Measurements from ENCODE around the gene OR7D2.
A peak's percentile ranks its signal among the peaks of the same experiment; 100 is the strongest.

OR7D2 gene

GRCh38 chr19:9178901-9179300, at the start of gene OR7D2:
TSS of gene OR7D2 (plus strand) at chr19:9178979. CDS start at chr19:9185782, 6,803 bp downstream.
- CTCF ChIA-PET: no interaction called here
- TF ChIP-seq LEF1 (IDR thresholded peaks at IDR 0.05; ENCODE audit: borderline replicate concordance): no peak
- TF ChIP-seq HDGF (IDR thresholded peaks at IDR 0.05; ENCODE audit: borderline replicate concordance): no peak
- no peak for TF ChIP-seq ARNT (IDR thresholded peaks at IDR 0.05)
- no peak for TF ChIP-seq ZNF384 (IDR thresholded peaks at IDR 0.05)
- no peak for TF ChIP-seq SP1 (IDR thresholded peaks at IDR 0.05)
- TF ChIP-seq ELF4 (IDR thresholded peaks at IDR 0.05): no peak
- no peak for TF ChIP-seq TARDBP (IDR thresholded peaks at IDR 0.05)
- TF ChIP-seq BHLHE40 (IDR thresholded peaks at IDR 0.05; ENCODE audit: borderline replicate concordance): no peak
- no peak for TF ChIP-seq L3MBTL2 (conservative IDR thresholded peaks at IDR 0.05)
- no peak for TF ChIP-seq FOXM1 (IDR thresholded peaks at IDR 0.05; ENCODE audit: borderline replicate concordance)
- no peak for TF ChIP-seq FOXK2 (IDR thresholded peaks at IDR 0.05)
- no peak for TF ChIP-seq FOXA1 (IDR thresholded peaks at IDR 0.05)
- TF ChIP-seq CTBP1 (IDR thresholded peaks at IDR 0.05; ENCODE audit: borderline replicate concordance): no peak
- no peak for TF ChIP-seq PKNOX1 (IDR thresholded peaks at IDR 0.05)
- no peak for TF ChIP-seq NFRKB (IDR thresholded peaks at IDR 0.05)
- TF ChIP-seq SUZ12 (IDR thresholded peaks at IDR 0.05): no peak
- no peak for DNase-seq (ENCODE audit: extremely low spot score)
- POLR2A ChIA-PET: no interaction called here

GRCh38 chr19:9130965-9131364, 47.8 kb upstream of the OR7D2 start:
- TF ChIP-seq TARDBP (IDR thresholded peaks at IDR 0.05): no peak
- ChIA-PET CTCF (no interaction called here), POLR2A (no interaction called here)
- DNase-seq (ENCODE audit: extremely low spot score): no peak

- TF ChIP-seq NFRKB (IDR thresholded peaks at IDR 0.05) (no peak), SP1 (IDR thresholded peaks at IDR 0.05) (no peak), FOXM1 (IDR thresholded peaks at IDR 0.05; ENCODE audit: borderline replicate concordance) (no peak)
- ChIA-PET POLR2A (no interaction called here), CTCF (no interaction called here)
- DNase-seq (ENCODE audit: extremely low spot score): no peak
Observed at GRCh38 chr19:9132422-9132821, 46.4 kb upstream of the OR7D2 start.

GRCh38 chr19:9139609-9140158, 39.1 kb upstream of the OR7D2 start:
- CTCF ChIA-PET: no interaction called here
- DNase-seq (ENCODE audit: extremely low spot score): no peak
- POLR2A ChIA-PET: no interaction called here
- TF ChIP-seq ZNF384 (IDR thresholded peaks at IDR 0.05) (no peak), TARDBP (IDR thresholded peaks at IDR 0.05) (no peak), BHLHE40 (IDR thresholded peaks at IDR 0.05; ENCODE audit: borderline replicate concordance) (no peak), FOXK2 (IDR thresholded peaks at IDR 0.05) (no peak), SP1 (IDR thresholded peaks at IDR 0.05) (no peak), ARNT (IDR thresholded peaks at IDR 0.05) (no peak), CTBP1 (IDR thresholded peaks at IDR 0.05; ENCODE audit: borderline replicate concordance) (no peak), FOXM1 (IDR thresholded peaks at IDR 0.05; ENCODE audit: borderline replicate concordance) (no peak), ELF4 (IDR thresholded peaks at IDR 0.05) (no peak), FOXA1 (IDR thresholded peaks at IDR 0.05) (no peak)

- CTCF ChIA-PET: no interaction called here
- peak; percentile 86 for DNase-seq (ENCODE audit: extremely low spot score)
- POLR2A ChIA-PET: no interaction called here
- TF ChIP-seq L3MBTL2 (conservative IDR thresholded peaks at IDR 0.05) (peak; percentile 85), ARNT (IDR thresholded peaks at IDR 0.05) (no peak), FOXK2 (IDR thresholded peaks at IDR 0.05) (no peak), BHLHE40 (IDR thresholded peaks at IDR 0.05; ENCODE audit: borderline replicate concordance) (no peak), SP1 (IDR thresholded peaks at IDR 0.05) (no peak), ELF4 (IDR thresholded peaks at IDR 0.05) (peak; percentile 96), HDGF (IDR thresholded peaks at IDR 0.05; ENCODE audit: borderline replicate concordance) (no peak), PKNOX1 (IDR thresholded peaks at IDR 0.05) (peak; percentile 49; the same call in 1 of the 2 replicates), LEF1 (IDR thresholded peaks at IDR 0.05; ENCODE audit: borderline replicate concordance) (no peak), NFRKB (IDR thresholded peaks at IDR 0.05) (no peak; the same call in 1 of the 2 replicates), TARDBP (IDR thresholded peaks at IDR 0.05) (no peak), ZNF384 (IDR thresholded peaks at IDR 0.05) (no peak)
Observed at GRCh38 chr19:9140159-9140874, 38.5 kb upstream of the OR7D2 start, which contains the start of gene ZNF317. TSS of gene ZNF317 (plus strand) at chr19:9140397. CDS start at chr19:9156017, 15,620 bp downstream.

GRCh38 chr19:9144920-9145319, 33.9 kb upstream of the OR7D2 start:
- no peak for DNase-seq (ENCODE audit: extremely low spot score)
- CTCF ChIA-PET: no interaction called here
- TF ChIP-seq HDGF (IDR thresholded peaks at IDR 0.05; ENCODE audit: borderline replicate concordance) (no peak), BHLHE40 (IDR thresholded peaks at IDR 0.05; ENCODE audit: borderline replicate concordance) (no peak)
- POLR2A ChIA-PET: no interaction called here

GRCh38 chr19:9146882-9147281, 31.9 kb upstream of the OR7D2 start:
- POLR2A ChIA-PET: no interaction called here
- no peak for TF ChIP-seq SUZ12 (IDR thresholded peaks at IDR 0.05)
- TF ChIP-seq PKNOX1 (IDR thresholded peaks at IDR 0.05): no peak
- TF ChIP-seq L3MBTL2 (conservative IDR thresholded peaks at IDR 0.05): no peak
- no peak for TF ChIP-seq ELF4 (IDR thresholded peaks at IDR 0.05)
- no peak for TF ChIP-seq BHLHE40 (IDR thresholded peaks at IDR 0.05; ENCODE audit: borderline replicate concordance)
- no peak for TF ChIP-seq CTBP1 (IDR thresholded peaks at IDR 0.05; ENCODE audit: borderline replicate concordance)
- no peak for TF ChIP-seq FOXA1 (IDR thresholded peaks at IDR 0.05)
- no peak for TF ChIP-seq NFRKB (IDR thresholded peaks at IDR 0.05)
- TF ChIP-seq ZNF384 (IDR thresholded peaks at IDR 0.05): no peak
- no peak for TF ChIP-seq FOXM1 (IDR thresholded peaks at IDR 0.05; ENCODE audit: borderline replicate concordance)
- TF ChIP-seq TARDBP (IDR thresholded peaks at IDR 0.05): no peak
- CTCF ChIA-PET: no interaction called here

More at GRCh38 chr19:9146882-9147281, 31.9 kb upstream of the OR7D2 start:
- DNase-seq (ENCODE audit: extremely low spot score): no peak
